ENCODE measurements around the gene PIGA. TPM values are rescaled to one million over a fixed set of nuclear protein-coding genes. Genes with fewer than 3 reads are reported as not detected.

Gene PIGA
- total RNA-seq, 1 experiment from 2014 or later: 15.3 TPM

- H3K4me1 ChIP-seq (replicated peaks; ENCODE audit: insufficient read depth): no peaks in the 10 kb centered on the region
- POLR2A ChIA-PET (ENCODE audit: unreplicated experiment): no interaction called here
- H3K9me3 ChIP-seq (ENCODE audit: insufficient read depth, low read depth): no peaks in the 10 kb centered on the region
- no peaks in the 10 kb centered on the region for H4K20me1 ChIP-seq (ENCODE audit: insufficient read depth)
- H3K36me3 ChIP-seq (ENCODE audit: low read depth): no peaks in the 10 kb centered on the region
- no peak for DNase-seq
- TF ChIP-seq EZH2 (IDR thresholded peaks at IDR 0.05; ENCODE audit: low read depth): no peak
- TF ChIP-seq CTCF (conservative IDR thresholded peaks at IDR 0.05): no peak
- no peak overlapping the region for H2AFZ ChIP-seq
- H3K27ac ChIP-seq: no peak overlapping the region
- no peak overlapping the region for H3K4me3 ChIP-seq
- no peaks in the 10 kb centered on the region for H3K9me2 ChIP-seq (ENCODE audit: insufficient read depth)
- H3K27me3 ChIP-seq (ENCODE audit: insufficient read depth, low read depth): no peaks in the 10 kb centered on the region
- CTCF ChIA-PET: no interaction called here
- H3K4me2 ChIP-seq: no peak overlapping the region
- BruUV-seq (replicated peaks): no TSS peak
- intact Hi-C loops (cut with micrococcal nuclease; ENCODE audit: unreplicated experiment): no loop called here
- H3F3A ChIP-seq (ENCODE audit: insufficient read depth, low read depth): no peaks in the 10 kb centered on the region
- no peaks in the 10 kb centered on the region for H3K79me2 ChIP-seq (ENCODE audit: low read depth)
Measured at GRCh38 chrX:15359701-15360100, 24.4 kb upstream of the PIGA start.

GRCh38 chrX:15358533-15358932 lies 23.2 kb upstream of the PIGA start:
- DNase-seq: no peak
- no peaks in the 10 kb centered on the region for H3K27me3 ChIP-seq (ENCODE audit: insufficient read depth, low read depth)
- CTCF ChIA-PET: no interaction called here
- no peaks in the 10 kb centered on the region for H3K36me3 ChIP-seq (ENCODE audit: low read depth)
- H3K27ac ChIP-seq: no peak overlapping the region
- no peak overlapping the region for H3K4me3 ChIP-seq
- no TSS peak for BruUV-seq (replicated peaks)
- no peaks in the 10 kb centered on the region for H3K79me2 ChIP-seq (ENCODE audit: low read depth)
- TF ChIP-seq CTCF (conservative IDR thresholded peaks at IDR 0.05) (no peak), EZH2 (IDR thresholded peaks at IDR 0.05; ENCODE audit: low read depth) (no peak)
- no peaks in the 10 kb centered on the region for H4K20me1 ChIP-seq (ENCODE audit: insufficient read depth)
- no peak overlapping the region for H2AFZ ChIP-seq
- no peaks in the 10 kb centered on the region for H3K4me1 ChIP-seq (replicated peaks; ENCODE audit: insufficient read depth)
- no peaks in the 10 kb centered on the region for H3F3A ChIP-seq (ENCODE audit: insufficient read depth, low read depth)
- intact Hi-C loops (cut with micrococcal nuclease; ENCODE audit: unreplicated experiment): no loop called here
- H3K4me2 ChIP-seq: no peak overlapping the region
- no peaks in the 10 kb centered on the region for H3K9me3 ChIP-seq (ENCODE audit: insufficient read depth, low read depth)
- POLR2A ChIA-PET (ENCODE audit: unreplicated experiment): no interaction called here
- no peaks in the 10 kb centered on the region for H3K9me2 ChIP-seq (ENCODE audit: insufficient read depth)

- H3K4me1 ChIP-seq (replicated peaks; ENCODE audit: insufficient read depth): no peaks in the 10 kb centered on the region
- H3K36me3 ChIP-seq (ENCODE audit: low read depth): no peaks in the 10 kb centered on the region
- H3K27ac ChIP-seq: no peak overlapping the region
- no peaks in the 10 kb centered on the region for H3K27me3 ChIP-seq (ENCODE audit: insufficient read depth, low read depth)
- POLR2A ChIA-PET (ENCODE audit: unreplicated experiment): no interaction called here
- no peaks in the 10 kb centered on the region for H3K79me2 ChIP-seq (ENCODE audit: low read depth)
- no peaks in the 10 kb centered on the region for H3K9me3 ChIP-seq (ENCODE audit: insufficient read depth, low read depth)
- BruUV-seq (replicated peaks): no TSS peak
- H4K20me1 ChIP-seq (ENCODE audit: insufficient read depth): no peaks in the 10 kb centered on the region
- no peaks in the 10 kb centered on the region for H3F3A ChIP-seq (ENCODE audit: insufficient read depth, low read depth)
- H3K4me3 ChIP-seq: no peak overlapping the region
- intact Hi-C loops (cut with micrococcal nuclease; ENCODE audit: unreplicated experiment): no loop called here
- H2AFZ ChIP-seq: no peak overlapping the region
- DNase-seq: no peak
- TF ChIP-seq CTCF (conservative IDR thresholded peaks at IDR 0.05) (no peak), EZH2 (IDR thresholded peaks at IDR 0.05; ENCODE audit: low read depth) (no peak)
- H3K9me2 ChIP-seq (ENCODE audit: insufficient read depth): no peaks in the 10 kb centered on the region
- no peak overlapping the region for H3K4me2 ChIP-seq
- CTCF ChIA-PET: no interaction called here
Measured at GRCh38 chrX:15356444-15356843, 21.1 kb upstream of the PIGA start.
